H9 (cell line): Measurements from ENCODE around the gene BEST4. TPM values are rescaled to one million over a fixed set of nuclear protein-coding genes. Genes with fewer than 3 reads are reported as not detected.
A peak's percentile ranks its signal among the peaks of the same experiment; 100 is the strongest.

Experiments used
- DNase-seq: peaks from one replicate; pipeline ENCODE4 v3.0.0-alpha.2; 2017
- H2AFZ ChIP-seq: one replicate; pipeline ENCODE4 v1.6.1; 2013; ENCODE audit warnings: mild to moderate bottlenecking, low read length, control low read depth, moderate library complexity
- H2AK5ac ChIP-seq: 2 replicates; pipeline ENCODE4 v1.6.1; 2013; ENCODE audit warnings: low read length, control low read depth, mixed read lengths; ENCODE audit not compliant: insufficient read length
- H2BK120ac ChIP-seq: one replicate; pipeline ENCODE4 v1.6.1; 2013; ENCODE audit warnings: low read depth, mild to moderate bottlenecking, low read length, control low read depth, inconsistent platforms; ENCODE audit not compliant: poor library complexity, severe bottlenecking
- H2BK12ac ChIP-seq: 2 replicates; pipeline ENCODE4 v1.6.1; 2013; ENCODE audit warnings: low read length, control low read depth, mixed read lengths, low read depth; ENCODE audit not compliant: insufficient read length
- H2BK15ac ChIP-seq: 2 replicates; pipeline ENCODE4 v1.6.1; 2013; ENCODE audit warnings: low read depth, low read length, control low read depth
- H2BK20ac ChIP-seq: one replicate; pipeline ENCODE4 v1.6.1; 2013; ENCODE audit warnings: low read depth, mild to moderate bottlenecking, low read length, control low read depth, inconsistent platforms; ENCODE audit not compliant: poor library complexity, severe bottlenecking
- H2BK5ac ChIP-seq: 2 replicates; pipeline ENCODE4 v1.6.1; 2013; ENCODE audit warnings: low read length, control low read depth, mixed read lengths; ENCODE audit not compliant: insufficient read length
- H3K14ac ChIP-seq: 2 replicates; pipeline ENCODE4 v1.6.1; 2013; ENCODE audit warnings: low read length, control low read depth; ENCODE audit not compliant: insufficient read depth
- H3K18ac ChIP-seq: 2 replicates; pipeline ENCODE4 v1.6.1; 2013; ENCODE audit warnings: low read depth, mild to moderate bottlenecking, mixed read lengths, low read length, control low read depth; ENCODE audit not compliant: insufficient read length
- H3K23ac ChIP-seq: 2 replicates; pipeline ENCODE4 v1.6.1; 2013; ENCODE audit warnings: low read length, control low read depth, mixed read lengths, low read depth; ENCODE audit not compliant: insufficient read length
- H3K23me2 ChIP-seq: 2 replicates; pipeline ENCODE4 v1.6.1; 2013; ENCODE audit warnings: low read depth, mild to moderate bottlenecking, mixed read lengths, low read length, control low read depth; ENCODE audit not compliant: insufficient read length, poor library complexity, severe bottlenecking
- H3K27ac ChIP-seq: 2 replicates; pipeline ENCODE4 v1.5.1; 2013; ENCODE audit warnings: low read length, control low read depth, mixed read lengths, low read depth; ENCODE audit not compliant: insufficient read length
- H3K27me3 ChIP-seq: 2 replicates; pipeline ENCODE4 v1.6.1; 2013; ENCODE audit warnings: low read length, control low read depth, inconsistent platforms; ENCODE audit not compliant: insufficient read depth
- H3K4ac ChIP-seq: 2 replicates; pipeline ENCODE4 v1.6.1; 2013; ENCODE audit warnings: low read depth, mild to moderate bottlenecking, control low read depth, inconsistent platforms, low read length, moderate library complexity
- H3K4me1 ChIP-seq: 2 replicates; pipeline ENCODE4 v1.6.1; 2013; ENCODE audit warnings: low read length, control low read depth, inconsistent platforms; ENCODE audit not compliant: insufficient read depth
- H3K4me2 ChIP-seq: 2 replicates; pipeline ENCODE4 v1.6.1; 2013; ENCODE audit warnings: low read length, control low read depth, mixed read lengths; ENCODE audit not compliant: insufficient read length, insufficient read depth
- H3K56ac ChIP-seq: 2 replicates; pipeline ENCODE4 v1.6.1; 2013; ENCODE audit warnings: low read depth, mild to moderate bottlenecking, mixed read lengths, low read length, control low read depth; ENCODE audit not compliant: insufficient read length
- H3K79me1 ChIP-seq: 2 replicates; pipeline ENCODE4 v1.6.1; 2013; ENCODE audit warnings: low read depth, mild to moderate bottlenecking, moderate library complexity, low read length, control low read depth, inconsistent platforms; ENCODE audit not compliant: insufficient read depth, poor library complexity, severe bottlenecking
- H3K79me2 ChIP-seq: 2 replicates; pipeline ENCODE4 v1.6.1; 2013; ENCODE audit warnings: low read length, control low read depth, inconsistent platforms; ENCODE audit not compliant: insufficient read depth
- H3K9ac ChIP-seq: 2 replicates; pipeline ENCODE4 v1.6.1; 2013; ENCODE audit warnings: low read length, control low read depth, mixed read lengths; ENCODE audit not compliant: insufficient read length; ENCODE audit errors: extremely low read depth
- H3K9me3 ChIP-seq: one replicate; pipeline ENCODE4 v1.6.1; 2013; ENCODE audit warnings: low read depth, low read length, inconsistent platforms; ENCODE audit not compliant: control insufficient read depth
- H3T11ph ChIP-seq: one replicate; pipeline ENCODE4 v1.6.1; 2013; ENCODE audit warnings: mild to moderate bottlenecking, low read length, control low read depth, inconsistent platforms
- H4K20me1 ChIP-seq: one replicate; pipeline ENCODE4 v1.6.1; 2013; ENCODE audit not compliant: control insufficient read depth, insufficient read length, insufficient read depth
- H4K5ac ChIP-seq: 2 replicates; pipeline ENCODE4 v1.6.1; 2013; ENCODE audit warnings: low read depth, mild to moderate bottlenecking, mixed read lengths, low read length, control low read depth; ENCODE audit not compliant: insufficient read length
- H4K8ac ChIP-seq: replicated peaks from 2 replicates; pipeline ENCODE4 v1.6.1; 2013; ENCODE audit warnings: low read length, control low read depth, mixed read lengths, low read depth; ENCODE audit not compliant: insufficient read length
- H4K91ac ChIP-seq: 2 replicates; pipeline ENCODE4 v1.6.1; 2013; ENCODE audit warnings: low read depth, mild to moderate bottlenecking, moderate library complexity, mixed read lengths, low read length, control low read depth; ENCODE audit not compliant: insufficient read length
- H3K27ac Mint-ChIP-seq, 3 experiments: 2 replicates in 2 of 3; 3 replicates in 1 of 3; pipeline ENCODE4 v1.8.0; 2020 to 2021; ENCODE audit warnings: mixed read lengths in 3 of 3, mild to moderate bottlenecking in 1 of 3, moderate library complexity in 1 of 3
- H3K27me3 Mint-ChIP-seq: 2 replicates; pipeline ENCODE4 v1.8.0; 2021; ENCODE audit warnings: low read depth, mild to moderate bottlenecking, moderate library complexity, mixed read lengths
- H3K36me3 Mint-ChIP-seq, 3 experiments: 2 replicates in 2 of 3; 3 replicates in 1 of 3; pipeline ENCODE4 v1.8.0; 2020 to 2021; ENCODE audit warnings: low read depth in 3 of 3, mixed read lengths in 3 of 3; ENCODE audit not compliant: insufficient read depth in 1 of 3
- H3K4me1 Mint-ChIP-seq, 2 experiments: 2 replicates each; pipeline ENCODE4 v1.8.0; 2020; ENCODE audit warnings: mixed read lengths in 2 of 2
- H3K4me3 Mint-ChIP-seq, 2 experiments: 2 replicates in 1 of 2; 3 replicates in 1 of 2; pipeline ENCODE4 v1.8.0; 2020 to 2021; ENCODE audit warnings: mild to moderate bottlenecking in 2 of 2, mixed read lengths in 2 of 2, moderate library complexity in 1 of 2
- H3K9me3 Mint-ChIP-seq, 2 experiments: 2 replicates in 1 of 2; 3 replicates in 1 of 2; pipeline ENCODE4 v1.8.0; 2020; ENCODE audit warnings: mild to moderate bottlenecking in 2 of 2, mixed read lengths in 2 of 2, moderate library complexity in 1 of 2
- CTCF ChIP-seq: fragments of 200-600 bp; sonication (generic); conservative IDR thresholded peaks from 3 replicates; pipeline ENCODE4 v1.8.0; 2021; ENCODE audit warnings: antibody characterized with exemption, mild to moderate bottlenecking
- WGBS: extraction: QIAGEN DNeasy Blood & Tissue Kit; methylation state at CpG from one replicate; pipeline ENCODE4 v1.1.7; 2013; ENCODE audit warnings: missing lambda C conversion rate, low lambda C conversion rate, mixed read lengths; ENCODE audit not compliant: insufficient read length; ENCODE audit errors: extremely low coverage; 5-methylcytosine and 5-hydroxymethylcytosine counted together
- total RNA-seq: library from RNA; stranded (reverse); gene quantifications from 2 replicates; pipeline ENCODE4 v1.2.1, GENCODE V29; 2021

The BEST4 gene
- total RNA-seq, 1 experiment from 2014 or later: 1.1 TPM

GRCh38 chr1:44778705-44779576 is 9.0 kb downstream of the BEST4 start:
- H2BK20ac ChIP-seq: no peak overlapping the region
- no peak overlapping the region for H4K8ac ChIP-seq
- peak overlapping the region; percentile 63 to 81 for H3K4me3 Mint-ChIP-seq
- H3K4ac ChIP-seq: no peak overlapping the region
- H3K27ac Mint-ChIP-seq: peak overlapping the region in 2 of 3 experiments; percentile 85 to 93; a peak in 4 of 7 replicates
- no peak for TF ChIP-seq CTCF
- H3K27ac ChIP-seq: no peak overlapping the region
- no peak overlapping the region for H2BK15ac ChIP-seq
- H3K9ac ChIP-seq: no peak overlapping the region
- peaks cover 27 to 30% of the 10 kb centered on the region in 2 experiments for H3K4me1 Mint-ChIP-seq
- peaks cover 11% of the 10 kb centered on the region for H3K23me2 ChIP-seq
- H3K4me1 ChIP-seq: no peaks in the 10 kb centered on the region
- H2BK5ac ChIP-seq: no peak overlapping the region
- H4K5ac ChIP-seq: no peak overlapping the region
- H3K14ac ChIP-seq: no peak overlapping the region
- H3K4me2 ChIP-seq: no peak overlapping the region
- H2BK120ac ChIP-seq: no peak overlapping the region
- no peak overlapping the region for H3K18ac ChIP-seq
- H3K56ac ChIP-seq: no peak overlapping the region
- no peak for DNase-seq
- H4K20me1 ChIP-seq: peaks cover 4% of the 10 kb centered on the region
- no peak overlapping the region for H2AK5ac ChIP-seq
- H3K36me3 Mint-ChIP-seq: peaks cover 33 to 68% (median 52%) of the 10 kb centered on the region in 3 experiments
- H3K79me2 ChIP-seq: peaks cover 17% of the 10 kb centered on the region; the same call in 1 of the 2 replicates
- no peaks in the 10 kb centered on the region for H3K9me3 ChIP-seq
- H3T11ph ChIP-seq: no peak overlapping the region
- WGBS: no CpG with 5 or more reads among the region's 6 CpGs
- H3K9me3 Mint-ChIP-seq: 0 out of 5 replicates have a peak, but pooled peaks cover 0 to 4% of the 10 kb centered on the region in 2 experiments
- peaks cover 1% of the 10 kb centered on the region; the same call in 1 of the 2 replicates for H3K27me3 Mint-ChIP-seq
- H2AFZ ChIP-seq: no peak overlapping the region
- H3K27me3 ChIP-seq: no peaks in the 10 kb centered on the region
- H2BK12ac ChIP-seq: no peak overlapping the region
- H3K23ac ChIP-seq: no peak overlapping the region
- peaks cover 2% of the 10 kb centered on the region for H3K79me1 ChIP-seq
- no peak overlapping the region for H4K91ac ChIP-seq
